ENCODE data around the gene FYB2.

FYB2 gene

GRCh38 chr1:56819387-56819899 is at the start of gene FYB2:
TSS of gene FYB2 (minus strand) at chr1:56819404. CDS start at chr1:56819290, 114 bp downstream.
- Histone ChIP-seq H3K4me2 (ENCODE audit: low read depth, low read length, poor library complexity, severe bottlenecking) (no peak within 1 kb of the TSS), H2AFZ (ENCODE audit: low read depth, low read length, severe bottlenecking) (no peak within 1 kb of the TSS), H3K9ac (ENCODE audit: low read length) (no peak within 1 kb of the TSS), H3K4me3 (ENCODE audit: insufficient read depth, low read length, poor library complexity, severe bottlenecking) (no peak within 1 kb of the TSS), H3K36me3 (ENCODE audit: low read length) (no peaks in the 10 kb centered on the region), H3K9me3 (ENCODE audit: insufficient read depth, low read length) (no peaks in the 10 kb centered on the region), H3F3A (ENCODE audit: insufficient read depth) (no peaks in the 10 kb centered on the region), H3K79me2 (ENCODE audit: insufficient read depth, low read length) (no peaks in the 10 kb centered on the region), H3K27ac (ENCODE audit: low read depth, low read length) (no peak within 1 kb of the TSS), H3K27me3 (ENCODE audit: low read length) (no peaks in the 10 kb centered on the region), H4K20me1 (ENCODE audit: low read depth, low read length) (no peaks in the 10 kb centered on the region), H3K9me2 (replicated peaks; ENCODE audit: insufficient read depth, low read length) (no peaks in the 10 kb centered on the region)
- TF ChIP-seq, protein P1, sequence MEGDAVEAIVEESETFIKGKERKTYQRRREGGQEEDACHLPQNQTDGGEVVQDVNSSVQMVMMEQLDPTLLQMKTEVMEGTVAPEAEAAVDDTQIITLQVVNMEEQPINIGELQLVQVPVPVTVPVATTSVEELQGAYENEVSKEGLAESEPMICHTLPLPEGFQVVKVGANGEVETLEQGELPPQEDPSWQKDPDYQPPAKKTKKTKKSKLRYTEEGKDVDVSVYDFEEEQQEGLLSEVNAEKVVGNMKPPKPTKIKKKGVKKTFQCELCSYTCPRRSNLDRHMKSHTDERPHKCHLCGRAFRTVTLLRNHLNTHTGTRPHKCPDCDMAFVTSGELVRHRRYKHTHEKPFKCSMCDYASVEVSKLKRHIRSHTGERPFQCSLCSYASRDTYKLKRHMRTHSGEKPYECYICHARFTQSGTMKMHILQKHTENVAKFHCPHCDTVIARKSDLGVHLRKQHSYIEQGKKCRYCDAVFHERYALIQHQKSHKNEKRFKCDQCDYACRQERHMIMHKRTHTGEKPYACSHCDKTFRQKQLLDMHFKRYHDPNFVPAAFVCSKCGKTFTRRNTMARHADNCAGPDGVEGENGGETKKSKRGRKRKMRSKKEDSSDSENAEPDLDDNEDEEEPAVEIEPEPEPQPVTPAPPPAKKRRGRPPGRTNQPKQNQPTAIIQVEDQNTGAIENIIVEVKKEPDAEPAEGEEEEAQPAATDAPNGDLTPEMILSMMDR (IDR thresholded peaks at IDR 0.05; ENCODE audit: insufficient read depth, low read length, poor library complexity, severe bottlenecking) = no peak
- no peak for TF ChIP-seq EZH2phosphoT487 (conservative IDR thresholded peaks at IDR 0.05; ENCODE audit: low read length)

DNA sequence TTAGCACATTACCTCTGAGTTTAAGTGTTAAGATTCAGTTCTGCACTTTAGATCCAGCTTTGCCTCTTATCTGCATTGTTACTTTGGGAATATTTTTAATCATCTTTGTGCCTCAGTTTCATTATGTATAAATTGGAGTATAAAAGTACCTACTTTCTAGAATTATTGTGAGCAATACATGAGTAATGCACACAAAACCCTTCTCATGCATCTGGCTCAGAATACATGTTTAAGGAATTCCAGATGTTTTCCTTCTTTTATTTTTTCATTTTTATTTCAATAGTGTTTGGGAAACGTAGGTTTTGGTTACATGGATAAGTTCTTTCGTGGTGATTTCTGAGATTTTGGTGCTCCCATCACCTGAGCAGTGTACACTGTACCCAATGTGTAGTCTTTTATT is 49.6 kb upstream of the FYB2 start:
- Histone ChIP-seq H3K27me3 (ENCODE audit: low read length) (no peaks in the 10 kb centered on the region), H4K20me1 (ENCODE audit: low read depth, low read length) (no peaks in the 10 kb centered on the region), H3K36me3 (ENCODE audit: low read length) (no peaks in the 10 kb centered on the region), H3K9me2 (replicated peaks; ENCODE audit: insufficient read depth, low read length) (no peaks in the 10 kb centered on the region), H3K9me3 (ENCODE audit: insufficient read depth, low read length) (no peaks in the 10 kb centered on the region), H3K27ac (ENCODE audit: low read depth, low read length) (no peak overlapping the region), H3K4me2 (ENCODE audit: low read depth, low read length, poor library complexity, severe bottlenecking) (no peak overlapping the region), H3K4me3 (ENCODE audit: insufficient read depth, low read length, poor library complexity, severe bottlenecking) (no peak overlapping the region), H3K9ac (ENCODE audit: low read length) (no peak overlapping the region), H3K79me2 (ENCODE audit: insufficient read depth, low read length) (no peaks in the 10 kb centered on the region), H2AFZ (ENCODE audit: low read depth, low read length, severe bottlenecking) (no peak overlapping the region), H3F3A (ENCODE audit: insufficient read depth) (no peaks in the 10 kb centered on the region)
- TF ChIP-seq, protein P1 (IDR thresholded peaks at IDR 0.05; ENCODE audit: insufficient read depth, low read length, poor library complexity, severe bottlenecking) = no peak
- TF ChIP-seq EZH2phosphoT487 (conservative IDR thresholded peaks at IDR 0.05; ENCODE audit: low read length) = no peak

GRCh38 chr1:56867491-56867890 is 48.3 kb upstream of the FYB2 start:
- Histone ChIP-seq H3K4me3 (ENCODE audit: insufficient read depth, low read length, poor library complexity, severe bottlenecking) (no peak overlapping the region), H2AFZ (ENCODE audit: low read depth, low read length, severe bottlenecking) (no peak overlapping the region), H3K9me3 (ENCODE audit: insufficient read depth, low read length) (no peaks in the 10 kb centered on the region), H3K27ac (ENCODE audit: low read depth, low read length) (no peak overlapping the region), H4K20me1 (ENCODE audit: low read depth, low read length) (no peaks in the 10 kb centered on the region), H3K36me3 (ENCODE audit: low read length) (no peaks in the 10 kb centered on the region), H3K27me3 (ENCODE audit: low read length) (no peaks in the 10 kb centered on the region), H3K4me2 (ENCODE audit: low read depth, low read length, poor library complexity, severe bottlenecking) (no peak overlapping the region), H3K79me2 (ENCODE audit: insufficient read depth, low read length) (no peaks in the 10 kb centered on the region), H3K9ac (ENCODE audit: low read length) (no peak overlapping the region), H3K9me2 (replicated peaks; ENCODE audit: insufficient read depth, low read length) (no peaks in the 10 kb centered on the region), H3F3A (ENCODE audit: insufficient read depth) (no peaks in the 10 kb centered on the region)
- TF ChIP-seq, protein P1 (IDR thresholded peaks at IDR 0.05; ENCODE audit: insufficient read depth, low read length, poor library complexity, severe bottlenecking) = no peak
- no peak for TF ChIP-seq EZH2phosphoT487 (conservative IDR thresholded peaks at IDR 0.05; ENCODE audit: low read length)

Data from SU-DHL-6 (cell line).